Left lung (tissue), 10 donors: ENCODE results near the gene PPP1R3C. TPM values are rescaled to one million over a fixed set of nuclear protein-coding genes. Genes with fewer than 3 reads are reported as not detected.

Source experiments
- ATAC-seq: fragments of 200-7000 bp; cut with Tn5 transposase; one replicate; pipeline ENCODE4 v1.9.1; 2020; ENCODE audit warnings: moderate library complexity
- DNase-seq, 4 donors: peaks; one replicate each; pipeline ENCODE4 v3.0.0-alpha.2; 2013 to 2020
- H3K27ac ChIP-seq, 2 donors: fragments of 200-600 bp; sonication (generic) in 1 of 2; one replicate each; pipeline versions ENCODE4 v1.5.0 to v1.8.0; 2020 to 2021
- H3K27me3 ChIP-seq, 2 donors: fragments of 200-600 bp; sonication (generic) in 1 of 2; one replicate each; pipeline versions ENCODE4 v1.5.0 to v1.8.0; 2020 to 2021
- H3K36me3 ChIP-seq, 2 donors: fragments of 200-600 bp; sonication (generic) in 1 of 2; one replicate each; pipeline versions ENCODE4 v1.5.0 to v1.8.0; 2020 to 2021
- H3K4me1 ChIP-seq, 2 donors: fragments of 200-600 bp; one replicate each; pipeline ENCODE4 v1.8.0; 2021
- H3K4me3 ChIP-seq, 2 donors: fragments of 200-600 bp; sonication (generic) in 1 of 2; one replicate each; pipeline versions ENCODE4 v1.5.0 to v1.8.0; 2020 to 2021; ENCODE audit warnings: mild to moderate bottlenecking in 1 of 2
- H3K9me3 ChIP-seq, 2 donors: fragments of 200-600 bp; sonication (generic) in 1 of 2; one replicate each; pipeline versions ENCODE4 v1.5.0 to v1.8.0; 2020 to 2021
- CTCF ChIP-seq, 2 donors: fragments of 200-600 bp; sonication (generic) in 1 of 2; IDR thresholded peaks; one replicate each; pipeline versions ENCODE4 v1.5.0 to v1.8.0; 2021; ENCODE audit warnings: antibody characterized with exemption in 2 of 2
- intact Hi-C, 2 donors: fragments of 100-400 bp; cut with DNase I; formaldehyde crosslinking; loops; one replicate each; pipeline versions ENCODE4 v1.11.2 to v1.14.2; 2022
- polyA plus RNA-seq, 6 donors: library from polyadenylated mRNA; unstranded; fragments of 120-200 nt; gene quantifications; one replicate each; pipeline ENCODE4 v1.2.1, GENCODE V29; 2013; ENCODE audit not compliant: insufficient read length in 6 of 6
- total RNA-seq, 2 donors: library from RNA; stranded (reverse); fragmentation: NEBNext Ultra II Directional; extraction: Animal tissue kit (Norgen Biotek cat#: 25700); gene quantifications; one replicate each; pipeline ENCODE4 v1.2.1, GENCODE V29; 2021
- donor health status: DM: no; HTN: yes; CAD: no.
- donor health status: DM: no; HTN: no; CAD: no.

The PPP1R3C gene
- total and polyA plus RNA-seq, 8 donors, result 16.8 to 237 (median 200) TPM

DNA sequence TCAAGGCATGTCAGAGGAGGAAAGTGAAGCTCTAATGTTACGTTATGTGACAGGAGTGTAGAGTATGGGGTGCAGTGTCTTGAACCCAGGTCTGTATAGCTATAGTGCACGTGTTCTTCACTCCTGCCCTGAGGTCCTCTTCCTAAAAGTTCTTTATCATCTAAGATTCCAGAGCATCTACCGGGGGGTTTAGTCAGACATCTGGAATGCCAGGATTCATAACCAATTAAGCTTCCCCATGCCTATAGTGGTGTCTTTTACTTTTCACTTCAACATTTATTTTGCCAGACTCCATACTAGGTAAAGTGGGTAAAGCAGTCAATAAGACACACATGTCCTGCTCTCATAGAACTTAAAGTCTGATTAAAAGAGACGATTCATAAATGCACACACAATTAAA is 22.4 kb downstream of the PPP1R3C start:
- intact Hi-C loops, result no loop called here
- H3K4me3 ChIP-seq, result no peak overlapping the region
- DNase-seq (no peak), ATAC-seq (no peak)
- no peaks in the 10 kb centered on the region for H3K36me3 ChIP-seq
- TF ChIP-seq CTCF (IDR thresholded peaks at IDR 0.05), result no peak
- H3K9me3 ChIP-seq, result peaks cover 0 to 10% of the 10 kb centered on the region in 2 donors
- no peak overlapping the region for H3K27ac ChIP-seq
- H3K27me3 ChIP-seq, result no peaks in the 10 kb centered on the region
- H3K4me1 ChIP-seq, result peaks cover 10% of the 10 kb centered on the region in 2 donors

DNA sequence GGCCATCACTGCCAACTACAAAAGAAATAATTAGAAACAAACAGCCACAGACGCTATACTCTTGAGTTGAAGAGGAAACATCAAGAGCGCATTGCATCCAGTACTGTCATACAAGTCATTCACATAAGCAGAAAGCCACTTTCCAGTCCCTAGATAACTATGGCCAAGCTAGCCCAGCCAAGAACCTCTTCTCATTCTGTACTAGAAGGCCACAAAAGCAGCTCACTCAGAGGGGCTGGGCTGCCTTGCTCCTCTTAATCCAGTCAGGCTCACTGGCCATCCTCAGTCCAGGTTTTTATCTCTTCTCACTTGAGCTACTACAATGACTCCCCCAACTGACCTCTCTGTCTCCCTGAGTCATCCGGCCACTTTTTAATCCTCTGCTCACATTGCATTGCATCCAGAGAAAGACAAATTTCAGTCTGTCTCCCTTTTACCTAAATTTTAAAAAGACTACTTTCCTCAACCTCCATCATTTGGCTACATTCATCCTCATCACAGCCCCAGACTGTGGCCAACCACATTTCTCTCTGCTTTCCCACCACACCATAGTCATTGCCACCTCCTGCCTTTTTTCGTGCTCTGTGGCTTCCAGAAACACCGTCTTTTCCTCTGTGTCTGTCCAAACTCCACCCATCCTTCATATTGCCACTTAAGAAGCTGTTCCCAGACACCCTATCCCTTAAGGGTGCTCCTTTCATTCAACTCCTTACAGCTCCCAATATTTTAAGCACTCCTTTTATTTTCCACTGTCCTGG is 25.0 kb downstream of the PPP1R3C start:
- peaks cover 5 to 10% of the 10 kb centered on the region in 2 donors for H3K4me1 ChIP-seq
- H3K27me3 ChIP-seq, result no peaks in the 10 kb centered on the region
- no peaks in the 10 kb centered on the region for H3K36me3 ChIP-seq
- peak; percentile 31 for ATAC-seq
- H3K4me3 ChIP-seq, result no peak overlapping the region
- intact Hi-C loops, result no loop called here
- DNase-seq, result no peak
- H3K9me3 ChIP-seq, result peaks cover 0 to 11% of the 10 kb centered on the region in 2 donors
- H3K27ac ChIP-seq, result peak overlapping the region; percentile 60 to 81
- no peak for TF ChIP-seq CTCF (IDR thresholded peaks at IDR 0.05)

DNA sequence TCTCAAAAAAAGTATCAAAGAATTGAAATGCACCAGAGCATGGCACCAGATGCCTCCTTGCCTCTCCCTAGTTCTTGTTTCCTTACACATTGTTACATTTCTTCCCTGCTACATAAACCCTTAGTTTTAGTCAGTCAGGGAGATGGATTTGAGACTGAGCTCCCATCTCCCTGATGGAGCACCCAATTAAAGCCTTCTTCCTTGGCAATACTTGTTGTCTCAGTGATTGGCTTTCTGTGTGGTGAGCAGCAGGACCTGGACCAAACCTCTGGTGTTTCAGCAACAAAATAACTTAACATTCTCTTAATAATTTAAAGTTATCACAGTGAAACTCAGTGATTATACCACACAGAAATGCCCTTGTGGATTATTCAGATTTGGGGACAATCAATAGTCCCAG is 26.9 kb downstream of the PPP1R3C start:
- Histone ChIP-seq H3K36me3 (no peaks in the 10 kb centered on the region), H3K27ac (peak overlapping the region in 1 of 2 donors; percentile 5), H3K4me3 (no peak overlapping the region), H3K9me3 (peaks cover 0 to 11% of the 10 kb centered on the region in 2 donors), H3K4me1 (peaks cover 5 to 10% of the 10 kb centered on the region in 2 donors), H3K27me3 (no peaks in the 10 kb centered on the region)
- DNase-seq (no peak), ATAC-seq (no peak)
- intact Hi-C loops, result no loop called here
- TF ChIP-seq CTCF (IDR thresholded peaks at IDR 0.05), result no peak

DNA sequence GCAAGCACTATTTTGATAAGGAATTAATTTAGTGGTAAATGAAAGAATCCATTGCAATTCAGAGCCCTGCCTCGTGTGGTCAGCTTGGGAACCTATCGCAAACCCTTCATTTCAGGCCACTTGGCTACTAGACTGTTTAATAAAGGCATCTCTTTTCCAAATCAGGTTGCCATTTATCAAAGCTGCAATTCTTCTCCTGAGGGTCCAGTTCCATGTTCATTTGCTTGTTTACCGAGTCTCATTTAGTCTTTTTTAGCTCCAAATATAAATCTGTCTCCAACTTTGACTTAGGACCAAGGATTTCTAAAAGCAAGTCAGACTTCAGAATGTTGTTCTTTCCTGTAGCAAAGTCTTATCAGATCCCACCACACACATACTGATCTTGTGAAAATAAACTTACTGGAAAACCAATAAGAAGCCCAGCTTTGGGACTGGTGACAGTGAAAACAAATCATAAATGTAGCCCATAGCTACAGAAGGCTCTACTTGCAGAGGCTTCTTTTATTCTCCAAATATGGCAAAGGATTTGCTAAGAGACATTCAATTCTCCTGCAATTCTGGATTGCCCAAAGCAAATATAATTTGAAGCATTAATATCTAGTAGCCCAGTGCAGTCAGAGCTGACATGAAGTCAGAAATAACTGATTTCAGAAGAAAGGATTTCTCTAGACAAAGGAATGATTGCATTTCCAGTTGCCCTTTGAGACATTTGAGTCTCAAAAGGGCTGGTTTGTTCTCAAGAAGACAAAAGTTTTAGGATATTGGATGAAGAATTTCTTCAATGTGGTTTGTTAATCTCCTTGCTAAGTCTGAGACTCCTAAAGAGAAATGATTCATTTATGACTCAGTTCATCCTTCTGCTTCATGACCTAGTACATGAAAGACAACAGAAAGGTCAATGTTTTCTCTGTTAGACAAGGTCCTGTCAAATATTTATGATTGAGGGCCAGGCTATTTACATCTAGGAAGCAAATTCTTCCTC is 28.0 kb downstream of the PPP1R3C start:
- H3K4me1 ChIP-seq, result peaks cover 5 to 10% of the 10 kb centered on the region in 2 donors
- no peak overlapping the region for H3K4me3 ChIP-seq
- TF ChIP-seq CTCF (IDR thresholded peaks at IDR 0.05), result no peak
- H3K27me3 ChIP-seq, result no peaks in the 10 kb centered on the region
- ATAC-seq (no peak), DNase-seq (no peak)
- no peaks in the 10 kb centered on the region for H3K36me3 ChIP-seq
- intact Hi-C loops, result no loop called here
- H3K27ac ChIP-seq, result peak overlapping the region in 1 of 2 donors; percentile 5
- peaks cover 0 to 11% of the 10 kb centered on the region in 2 donors for H3K9me3 ChIP-seq

- Histone ChIP-seq H3K27me3 (no peaks in the 10 kb centered on the region), H3K4me1 (peaks cover 5 to 10% of the 10 kb centered on the region in 2 donors), H3K4me3 (no peak overlapping the region), H3K27ac (no peak overlapping the region), H3K36me3 (no peaks in the 10 kb centered on the region), H3K9me3 (peaks cover 0 to 11% of the 10 kb centered on the region in 2 donors)
- intact Hi-C loops, result no loop called here
- no peak for DNase-seq
- no peak for TF ChIP-seq CTCF (IDR thresholded peaks at IDR 0.05)
- no peak for ATAC-seq
Measured at GRCh38 chr10:91603931-91604331, 28.9 kb downstream of the PPP1R3C start.
